ENCODE measurements around the gene GSTP1.

GRCh38 chr11:67606093-67606491, 22.5 kb downstream of the GSTP1 start:
- no peak for TF ChIP-seq CTCF (conservative IDR thresholded peaks at IDR 0.05; ENCODE audit: low read length)
- no peak for TF ChIP-seq EZH2phosphoT487 (IDR thresholded peaks at IDR 0.05; ENCODE audit: borderline replicate concordance, low read depth, low read length)

All from OCI-LY7 (cell line).